GM12864 (cell line): ENCODE results near the gene GIT1.

Experiments
- DNase-seq: peaks from one replicate; pipeline ENCODE4 v3.0.0-alpha.2; 2011; ENCODE audit warnings: low read depth
- H3K4me3 ChIP-seq: 2 replicates; pipeline ENCODE4 v1.5.1; 2011; ENCODE audit warnings: mild to moderate bottlenecking, low read depth, low read length, control low read depth
- TF ChIP-seq, protein P1 (sequence below): IDR thresholded peaks from 2 replicates; pipeline ENCODE4 v1.5.1; 2011; ENCODE audit warnings: low read depth, mild to moderate bottlenecking, moderate library complexity, low read length, control low read depth, inconsistent platforms; ENCODE audit errors: missing control alignments

Gene GIT1

DNA sequence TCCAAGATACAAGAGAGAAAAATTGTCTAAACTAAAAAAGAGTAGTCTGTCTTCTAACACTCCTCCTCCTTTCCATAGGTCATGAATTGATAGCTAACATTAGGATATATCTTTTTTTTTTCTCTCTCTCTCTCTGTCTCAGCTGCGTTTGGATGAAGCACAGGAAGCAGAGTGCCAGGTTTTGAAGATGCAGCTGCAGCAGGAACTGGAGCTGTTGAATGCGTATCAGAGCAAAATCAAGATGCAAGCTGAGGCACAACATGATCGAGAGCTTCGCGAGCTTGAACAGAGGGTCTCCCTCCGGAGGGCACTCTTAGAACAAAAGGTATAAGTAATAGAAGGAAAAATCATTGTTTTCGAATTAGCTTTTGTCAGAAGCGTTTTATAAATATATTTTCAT is 55.5 kb downstream of the GIT1 start:
- DNase-seq, result no peak
- TF ChIP-seq, protein P1, sequence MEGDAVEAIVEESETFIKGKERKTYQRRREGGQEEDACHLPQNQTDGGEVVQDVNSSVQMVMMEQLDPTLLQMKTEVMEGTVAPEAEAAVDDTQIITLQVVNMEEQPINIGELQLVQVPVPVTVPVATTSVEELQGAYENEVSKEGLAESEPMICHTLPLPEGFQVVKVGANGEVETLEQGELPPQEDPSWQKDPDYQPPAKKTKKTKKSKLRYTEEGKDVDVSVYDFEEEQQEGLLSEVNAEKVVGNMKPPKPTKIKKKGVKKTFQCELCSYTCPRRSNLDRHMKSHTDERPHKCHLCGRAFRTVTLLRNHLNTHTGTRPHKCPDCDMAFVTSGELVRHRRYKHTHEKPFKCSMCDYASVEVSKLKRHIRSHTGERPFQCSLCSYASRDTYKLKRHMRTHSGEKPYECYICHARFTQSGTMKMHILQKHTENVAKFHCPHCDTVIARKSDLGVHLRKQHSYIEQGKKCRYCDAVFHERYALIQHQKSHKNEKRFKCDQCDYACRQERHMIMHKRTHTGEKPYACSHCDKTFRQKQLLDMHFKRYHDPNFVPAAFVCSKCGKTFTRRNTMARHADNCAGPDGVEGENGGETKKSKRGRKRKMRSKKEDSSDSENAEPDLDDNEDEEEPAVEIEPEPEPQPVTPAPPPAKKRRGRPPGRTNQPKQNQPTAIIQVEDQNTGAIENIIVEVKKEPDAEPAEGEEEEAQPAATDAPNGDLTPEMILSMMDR, result no peak
- no peak overlapping the region for H3K4me3 ChIP-seq

DNA sequence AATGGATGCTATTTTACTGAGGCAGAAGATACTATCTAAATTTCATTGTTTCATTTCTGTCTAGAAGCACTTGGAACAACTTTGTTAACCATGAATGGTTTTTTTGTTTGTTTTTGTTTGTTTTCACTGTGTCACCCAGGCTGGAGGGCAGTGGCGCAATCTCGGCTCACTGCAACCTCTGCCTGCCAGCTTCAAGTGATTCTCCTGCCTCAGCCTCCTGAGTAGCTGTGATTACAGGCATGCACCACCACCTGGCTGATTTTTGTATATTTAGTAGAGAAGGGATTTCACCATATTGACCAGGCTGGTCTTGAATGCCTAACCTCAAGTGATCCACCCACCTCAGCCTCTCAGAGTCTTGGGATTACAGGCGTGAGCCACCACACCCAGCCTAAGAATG is 63.1 kb downstream of the GIT1 start:
- no peak overlapping the region for H3K4me3 ChIP-seq
- DNase-seq, result no peak
- TF ChIP-seq, protein P1, result no peak

DNA sequence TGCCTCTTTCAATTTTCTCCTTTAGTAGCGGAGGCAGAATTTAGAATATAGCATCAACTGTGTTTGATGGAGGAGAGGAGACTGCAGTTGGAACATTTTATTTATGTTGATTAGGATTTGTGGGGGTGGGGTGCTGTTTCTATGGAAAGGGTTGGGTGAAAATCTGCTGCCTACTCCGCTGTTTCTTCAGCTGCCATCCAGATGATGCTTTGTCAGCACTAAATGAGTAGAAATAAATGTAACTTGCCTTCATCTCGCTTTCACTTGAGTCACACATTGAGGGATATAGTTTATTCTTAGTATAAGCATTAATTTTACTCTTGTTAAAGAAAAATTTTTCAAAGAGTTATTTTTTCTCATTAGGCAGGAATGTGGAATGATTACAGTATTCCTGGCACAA is 64.8 kb downstream of the GIT1 start:
- DNase-seq, result no peak
- TF ChIP-seq, protein P1, result no peak
- H3K4me3 ChIP-seq, result no peak overlapping the region
